ENCODE data around the gene ANKRD29. TPM values are rescaled to one million over a fixed set of nuclear protein-coding genes. Genes with fewer than 3 reads are reported as not detected.
A peak's percentile ranks its signal among the peaks of the same experiment; 100 is the strongest.

The ANKRD29 gene
- total and polyA plus RNA-seq, 8 donors: 23.1 to 75.5 (median 46.1) TPM

- TF ChIP-seq CTCF (IDR thresholded peaks at IDR 0.05): no peak
- DNase-seq: no peak
- no peaks in the 10 kb centered on the region for H3K9me3 ChIP-seq
- no peaks in the 10 kb centered on the region for H3K27me3 ChIP-seq
- peaks cover 0 to 86% of the 10 kb centered on the region in 2 donors for H3K36me3 ChIP-seq
- no peak overlapping the region for H3K4me3 ChIP-seq
- intact Hi-C loops (cut with DNase I): no loop called here
- no peak for ATAC-seq
- H3K27ac ChIP-seq: no peak overlapping the region
- H3K4me1 ChIP-seq: peaks cover 3 to 18% of the 10 kb centered on the region in 2 donors
These were observed 93.2 kb downstream of the ANKRD29 start for GRCh38 chr18:23569299-23570063.

- peaks cover 0 to 8% of the 10 kb centered on the region in 2 donors for H3K4me1 ChIP-seq
- intact Hi-C loops (cut with DNase I): no loop called here
- peaks cover 0 to 96% of the 10 kb centered on the region in 2 donors for H3K36me3 ChIP-seq
- TF ChIP-seq CTCF (IDR thresholded peaks at IDR 0.05): no peak
- H3K4me3 ChIP-seq: no peak overlapping the region
- DNase-seq: peak in 2 of 4 donors; percentile 17 to 37
- ATAC-seq: no peak
- H3K27me3 ChIP-seq: no peaks in the 10 kb centered on the region
- H3K27ac ChIP-seq: no peak overlapping the region
- no peaks in the 10 kb centered on the region for H3K9me3 ChIP-seq
These were observed 94.2 kb downstream of the ANKRD29 start for GRCh38 chr18:23568281-23569138.

- intact Hi-C loops (cut with DNase I): no loop called here
- TF ChIP-seq CTCF (IDR thresholded peaks at IDR 0.05): no peak
- H3K27me3 ChIP-seq: no peaks in the 10 kb centered on the region
- H3K4me3 ChIP-seq: no peak overlapping the region
- H3K4me1 ChIP-seq: peaks cover 0 to under 1% of the 10 kb centered on the region in 2 donors
- no peak overlapping the region for H3K27ac ChIP-seq
- H3K9me3 ChIP-seq: no peaks in the 10 kb centered on the region
- DNase-seq: peak in 2 of 4 donors; percentile 19 to 28
- no peak for ATAC-seq
- peaks cover 0 to 98% of the 10 kb centered on the region in 2 donors for H3K36me3 ChIP-seq
These were observed 95.0 kb downstream of the ANKRD29 start for GRCh38 chr18:23567671-23568070.

GRCh38 chr18:23565916-23566547 lies 96.7 kb downstream of the ANKRD29 start:
- Histone ChIP-seq H3K4me1 (no peaks in the 10 kb centered on the region), H3K4me3 (no peak overlapping the region), H3K36me3 (peaks cover 0 to 98% of the 10 kb centered on the region in 2 donors), H3K27ac (no peak overlapping the region), H3K27me3 (no peaks in the 10 kb centered on the region), H3K9me3 (no peaks in the 10 kb centered on the region)
- DNase-seq (no peak), ATAC-seq (no peak)
- TF ChIP-seq CTCF (IDR thresholded peaks at IDR 0.05): no peak
- intact Hi-C loops (cut with DNase I): no loop called here

All from left lung (tissue), 10 donors.